ENCODE measurements around the gene LAMA3.

GRCh38 chr18:23878336-23878900 lies 189.2 kb downstream of the LAMA3 start:
- TF ChIP-seq CTCF (IDR thresholded peaks at IDR 0.05 in 8 of 11, conservative IDR thresholded peaks at IDR 0.05 in 3 of 11) (no peak), POLR2A (IDR thresholded peaks at IDR 0.05) (no peak), POLR2AphosphoS5 (IDR thresholded peaks at IDR 0.05) (no peak)

Measured in spleen (tissue), 7 donors.